ENCODE data around the gene TMEM245.

Gene TMEM245

GRCh38 chr9:109036744-109037680 lies 82.7 kb downstream of the TMEM245 start:
- no peak for DNase-seq (ENCODE audit: extremely low read depth, low read depth)

GRCh38 chr9:109035684-109036423 lies 83.9 kb downstream of the TMEM245 start:
- no peak for TF ChIP-seq CTCF (IDR thresholded peaks at IDR 0.05; ENCODE audit: low read depth, low read length)
- no peak for DNase-seq (ENCODE audit: extremely low read depth, low read depth)

More at GRCh38 chr9:109036744-109037680, 82.7 kb downstream of the TMEM245 start:
- no peak for TF ChIP-seq CTCF (IDR thresholded peaks at IDR 0.05; ENCODE audit: low read depth, low read length)

- no peak for DNase-seq (ENCODE audit: extremely low read depth, low read depth)
- TF ChIP-seq CTCF (IDR thresholded peaks at IDR 0.05; ENCODE audit: low read depth, low read length), result no peak
Observed at GRCh38 chr9:109033941-109034700, 85.6 kb downstream of the TMEM245 start.

- DNase-seq (ENCODE audit: extremely low read depth, low read depth), result no peak
- no peak for TF ChIP-seq CTCF (IDR thresholded peaks at IDR 0.05; ENCODE audit: low read depth, low read length)
Observed at GRCh38 chr9:109031241-109031640, 88.5 kb downstream of the TMEM245 start.

- DNase-seq (ENCODE audit: extremely low read depth, low read depth), result no peak
- TF ChIP-seq CTCF (IDR thresholded peaks at IDR 0.05; ENCODE audit: low read depth, low read length), result no peak
Observed at GRCh38 chr9:109030426-109030825, 89.3 kb downstream of the TMEM245 start.

- DNase-seq (ENCODE audit: extremely low read depth, low read depth), result no peak
- no peak for TF ChIP-seq CTCF (IDR thresholded peaks at IDR 0.05; ENCODE audit: low read depth, low read length)
Observed at GRCh38 chr9:109028457-109028856, 91.3 kb downstream of the TMEM245 start.

All from AG09319 (cell line).